ENCODE results near the gene LZTR1.
"Not testable (repeated sequence)": the region's sequence is repeated elsewhere in the genome, so short reads cannot be mapped to it uniquely, and the experiment has no call there.

The LZTR1 gene

GRCh38 chr22:21042978-21043859, 61.1 kb downstream of the LZTR1 start:
- DNase-seq, result no peak

- no peak for DNase-seq
Measured at GRCh38 chr22:21043860-21044535, 61.9 kb downstream of the LZTR1 start.

GRCh38 chr22:21044931-21045584, 63.0 kb downstream of the LZTR1 start:
- DNase-seq, result no peak

- peak; percentile 68 for DNase-seq
Measured at GRCh38 chr22:21045585-21046294, 63.6 kb downstream of the LZTR1 start, which contains the start of gene LRRC74B. Gene LRRC74B, plus strand, starts transcription at chr22:21045946. Its CDS starts 41 bp downstream, at chr22:21045987.

GRCh38 chr22:21047035-21047661, 65.1 kb downstream of the LZTR1 start:
- DNase-seq, result no peak

GRCh38 chr22:21047730-21048129, 65.6 kb downstream of the LZTR1 start:
- DNase-seq, result no peak

GRCh38 chr22:21048448-21048847, 66.4 kb downstream of the LZTR1 start:
- DNase-seq, result not testable (repeated sequence)

Data from central memory CD4-positive, alpha-beta T cell (primary cell).